ENCODE measurements around the gene TULP4. TPM values are rescaled to one million over a fixed set of nuclear protein-coding genes. Genes with fewer than 3 reads are reported as not detected.

The TULP4 gene
- total RNA-seq, 6 donors from 2014 or later = 78.7 to 150 (median 94.4) TPM

GRCh38 chr6:158370805-158371204 lies 58.5 kb downstream of the TULP4 start:
- no peaks in the 10 kb centered on the region for H3K27me3 ChIP-seq
- no peaks in the 10 kb centered on the region for H3K9me3 ChIP-seq
- no peak overlapping the region for H3K27ac ChIP-seq
- H3K36me3 ChIP-seq = no peaks in the 10 kb centered on the region
- no peak overlapping the region for H3K4me3 ChIP-seq
- TF ChIP-seq EP300 (IDR thresholded peaks at IDR 0.05) = no peak
- DNase-seq (no peak), ATAC-seq (ENCODE audit: low FRiP score in 2 of 2) (no peak)
- peaks cover 0 to 11% (median 1%) of the 10 kb centered on the region in 4 donors for H3K4me1 ChIP-seq
- WGBS, 2 donors = 78 to 89% methylated on average over 4 of the region's 4 CpGs

- Histone ChIP-seq H3K27ac (no peak overlapping the region), H3K4me1 (peaks cover 0 to 11% (median 1%) of the 10 kb centered on the region in 4 donors), H3K9me3 (no peaks in the 10 kb centered on the region), H3K27me3 (no peaks in the 10 kb centered on the region), H3K36me3 (no peaks in the 10 kb centered on the region), H3K4me3 (no peak overlapping the region)
- ATAC-seq (ENCODE audit: low FRiP score in 2 of 2) = no peak
- TF ChIP-seq POLR2AphosphoS5 (IDR thresholded peaks at IDR 0.05) = no peak
- no peak for TF ChIP-seq POLR2A (IDR thresholded peaks at IDR 0.05)
- no peak for TF ChIP-seq EP300 (IDR thresholded peaks at IDR 0.05)
- no peak for TF ChIP-seq CTCF (IDR thresholded peaks at IDR 0.05)
- no peak for DNase-seq
- 77 to 87% methylated on average over 5 of the region's 5 CpGs for WGBS, 2 donors
These were observed 59.0 kb downstream of the TULP4 start for GRCh38 chr6:158371261-158371660.

- DNase-seq = no peak
- Histone ChIP-seq H3K9me3 (no peaks in the 10 kb centered on the region), H3K4me1 (peaks cover 0 to 11% (median 1%) of the 10 kb centered on the region in 4 donors), H3K27me3 (no peaks in the 10 kb centered on the region), H3K27ac (no peak overlapping the region), H3K36me3 (no peaks in the 10 kb centered on the region), H3K4me3 (no peak overlapping the region)
- no peak for ATAC-seq (ENCODE audit: low FRiP score in 2 of 2)
- WGBS, 2 donors = 51 to 57% methylated on average over 3 of the region's 3 CpGs
- TF ChIP-seq POLR2A (IDR thresholded peaks at IDR 0.05) (no peak), POLR2AphosphoS5 (IDR thresholded peaks at IDR 0.05) (no peak), EP300 (IDR thresholded peaks at IDR 0.05) (no peak), CTCF (IDR thresholded peaks at IDR 0.05) (no peak)
These were observed 60.3 kb downstream of the TULP4 start for GRCh38 chr6:158372574-158372973.

- Histone ChIP-seq H3K36me3 (no peaks in the 10 kb centered on the region), H3K27ac (no peak overlapping the region), H3K9me3 (no peaks in the 10 kb centered on the region), H3K4me1 (peaks cover 0 to 11% (median 1%) of the 10 kb centered on the region in 4 donors), H3K4me3 (no peak overlapping the region), H3K27me3 (no peaks in the 10 kb centered on the region)
- TF ChIP-seq POLR2AphosphoS5 (IDR thresholded peaks at IDR 0.05) (no peak), EP300 (IDR thresholded peaks at IDR 0.05) (no peak), POLR2A (IDR thresholded peaks at IDR 0.05) (no peak), CTCF (IDR thresholded peaks at IDR 0.05) (no peak)
- peak in 1 of 2 donors; percentile 53 for DNase-seq
- WGBS, 2 donors = 65 to 69% methylated on average over 9 of the region's 9 CpGs
- ATAC-seq (ENCODE audit: low FRiP score in 2 of 2) = peak in 1 of 2 donors; percentile 60
These were observed 60.9 kb downstream of the TULP4 start for GRCh38 chr6:158373214-158373613.

GRCh38 chr6:158374020-158374419 lies 61.8 kb downstream of the TULP4 start:
- Histone ChIP-seq H3K27me3 (no peaks in the 10 kb centered on the region), H3K4me1 (peaks cover 0 to 11% (median 1%) of the 10 kb centered on the region in 4 donors), H3K36me3 (no peaks in the 10 kb centered on the region), H3K9me3 (no peaks in the 10 kb centered on the region), H3K27ac (no peak overlapping the region), H3K4me3 (no peak overlapping the region)
- TF ChIP-seq POLR2A (IDR thresholded peaks at IDR 0.05) (no peak), CTCF (IDR thresholded peaks at IDR 0.05) (no peak), EP300 (IDR thresholded peaks at IDR 0.05) (no peak), POLR2AphosphoS5 (IDR thresholded peaks at IDR 0.05) (no peak)
- no peak for ATAC-seq (ENCODE audit: low FRiP score in 2 of 2)
- 65 to 78% methylated on average over 5 of the region's 5 CpGs for WGBS, 2 donors
- no peak for DNase-seq

Measured in upper lobe of left lung (tissue), 6 donors.